SK-N-MC (cell line): ENCODE results near the gene PTPRO.

ENCODE experiments used
- EZH2 ChIP-seq: fragments of 200-600 bp; sonication (generic); IDR thresholded peaks from one replicate; pipeline ENCODE4 v1.6.1; 2017; ENCODE audit warnings: antibody characterized with exemption
- POLR2AphosphoS5 ChIP-seq: IDR thresholded peaks from 2 replicates; pipeline ENCODE4 v1.6.1; 2012; ENCODE audit warnings: mild to moderate bottlenecking, low read depth, low read length, borderline replicate concordance

- TF ChIP-seq POLR2AphosphoS5 (no peak), EZH2 (no peak)
These were observed 33.5 kb downstream of the PTPRO start for GRCh38 chr12:15355766-15356165.
